ENCODE data around the gene KCTD17. TPM values are rescaled to one million over a fixed set of nuclear protein-coding genes. Genes with fewer than 3 reads are reported as not detected.

The KCTD17 gene
- total and polyA plus RNA-seq, 12 donors = 6.9 to 49.2 (median 16.4) TPM

- Histone ChIP-seq H3K4me1 (no peaks in the 10 kb centered on the region), H3K27ac (no peak overlapping the region), H3K36me3 (no peaks in the 10 kb centered on the region), H3K27me3 (peaks cover 0 to 57% (median 41%) of the 10 kb centered on the region in 7 donors), H3K9me3 (no peaks in the 10 kb centered on the region), H3K4me3 (no peak overlapping the region)
- TF ChIP-seq CTCF (IDR thresholded peaks at IDR 0.05) = no peak
- 72 to 78% methylated on average over 10 of the region's 10 CpGs for WGBS, 2 donors
- DNase-seq (no peak), ATAC-seq (no peak)
- intact Hi-C loops (cut with DNase I) = loop anchor here in 1 of 10 donors (10.0 kb wide), 1 partner anchor 397 kb away; no protein-coding TSS in a partner anchor
Measured at GRCh38 chr22:37067428-37067827, 15.9 kb downstream of the KCTD17 start.

DNA sequence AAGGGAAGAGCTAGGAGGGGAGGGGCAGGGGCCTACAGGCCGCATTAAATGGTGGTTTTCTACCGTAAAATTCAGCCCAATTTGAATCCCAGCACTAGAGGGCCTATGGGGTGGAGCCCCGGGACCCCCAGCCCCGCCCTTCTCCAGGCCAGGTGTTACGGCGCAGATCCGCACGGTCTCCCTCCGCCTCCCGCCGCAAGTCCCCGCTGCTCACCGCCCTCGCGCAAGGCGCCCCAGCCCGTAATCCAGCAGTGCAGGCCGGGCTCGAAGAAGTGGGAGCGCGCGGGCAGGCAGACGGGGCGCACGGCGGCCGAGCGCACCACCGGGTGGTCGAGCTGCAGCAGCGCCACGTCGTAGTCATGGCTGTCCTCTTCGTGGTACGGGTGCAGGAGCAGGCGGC, 17.3 kb downstream of the KCTD17 start:
- 2% methylated on average over 36 of the region's 36 CpGs for WGBS, 2 donors
- Histone ChIP-seq H3K4me1 (no peaks in the 10 kb centered on the region), H3K4me3 (no peak overlapping the region), H3K36me3 (no peaks in the 10 kb centered on the region), H3K27ac (no peak overlapping the region), H3K27me3 (peaks cover 0 to 64% (median 41%) of the 10 kb centered on the region in 7 donors), H3K9me3 (no peaks in the 10 kb centered on the region)
- TF ChIP-seq CTCF (IDR thresholded peaks at IDR 0.05) = no peak
- DNase-seq (no peak), ATAC-seq (no peak)
- intact Hi-C loops (cut with DNase I) = loop anchor here in 1 of 10 donors (10.0 kb wide), 1 partner anchor 396 kb away; no protein-coding TSS in a partner anchor

- Histone ChIP-seq H3K27me3 (peaks cover 0 to 68% (median 41%) of the 10 kb centered on the region in 7 donors), H3K4me3 (no peak overlapping the region), H3K4me1 (no peaks in the 10 kb centered on the region), H3K9me3 (no peaks in the 10 kb centered on the region), H3K27ac (no peak overlapping the region), H3K36me3 (no peaks in the 10 kb centered on the region)
- 22 to 28% methylated on average over 9 to 11 of the region's 11 CpGs for WGBS, 2 donors
- no peak for TF ChIP-seq CTCF (IDR thresholded peaks at IDR 0.05)
- no peak for DNase-seq
- intact Hi-C loops (cut with DNase I) = loop anchor here in 1 of 10 donors (10.0 kb wide), 1 partner anchor 395 kb away; no protein-coding TSS in a partner anchor
- ATAC-seq = no peak
Measured at GRCh38 chr22:37069319-37069718, 17.8 kb downstream of the KCTD17 start.

- intact Hi-C loops (cut with DNase I) = loop anchor here in 1 of 10 donors (10.0 kb wide), 1 partner anchor 395 kb away; no protein-coding TSS in a partner anchor
- 70 to 79% methylated on average over 9 of the region's 9 CpGs for WGBS, 2 donors
- no peak for TF ChIP-seq CTCF (IDR thresholded peaks at IDR 0.05)
- Histone ChIP-seq H3K27me3 (peaks cover 0 to 69% (median 41%) of the 10 kb centered on the region in 7 donors), H3K4me1 (no peaks in the 10 kb centered on the region), H3K9me3 (no peaks in the 10 kb centered on the region), H3K36me3 (no peaks in the 10 kb centered on the region), H3K4me3 (no peak overlapping the region), H3K27ac (no peak overlapping the region)
- DNase-seq (no peak), ATAC-seq (no peak)
Measured at GRCh38 chr22:37069719-37070118, 18.2 kb downstream of the KCTD17 start.
